Esophagus mucosa (tissue), 1 donor: ENCODE data around the gene TOPBP1. TPM values are rescaled to one million over a fixed set of nuclear protein-coding genes. Genes with fewer than 3 reads are reported as not detected.
"Not testable (repeated sequence)": the region's sequence is repeated elsewhere in the genome, so short reads cannot be mapped to it uniquely, and the experiment has no call there.

Experiments
- ATAC-seq: fragments of 200-7000 bp; cut with Tn5 transposase; one replicate; pipeline ENCODE4 v1.9.1; 2020
- total RNA-seq: library from RNA; stranded (reverse); gene quantifications from one replicate; pipeline ENCODE4 v1.2.4, GENCODE V29; 2023
- donor health status: DM: yes; HTN: yes; CAD: no.

TOPBP1 gene
- total RNA-seq, 1 donor from 2014 or later = 16.7 TPM

- peak; percentile 35 for ATAC-seq
These were observed 12.7 kb upstream of the TOPBP1 start for GRCh38 chr3:133674290-133674919.

GRCh38 chr3:133673746-133674145 lies 12.0 kb upstream of the TOPBP1 start:
- ATAC-seq = no peak

GRCh38 chr3:133672461-133672860 lies 10.7 kb upstream of the TOPBP1 start:
- no peak for ATAC-seq

GRCh38 chr3:133670525-133670995 lies 8.8 kb upstream of the TOPBP1 start:
- ATAC-seq = no peak

- ATAC-seq = no peak
These were observed 8.3 kb upstream of the TOPBP1 start for GRCh38 chr3:133669949-133670524.

- no peak for ATAC-seq
These were observed 5.4 kb upstream of the TOPBP1 start for GRCh38 chr3:133667118-133667517.

- ATAC-seq = not testable (repeated sequence)
These were observed 3.4 kb upstream of the TOPBP1 start for GRCh38 chr3:133665188-133665587.

- ATAC-seq = peak; percentile 57
These were observed 2.0 kb upstream of the TOPBP1 start for GRCh38 chr3:133663569-133664313.

GRCh38 chr3:133662278-133662651 lies 524 bp upstream of the TOPBP1 start:
- ATAC-seq = peak; percentile 81

- no peak for ATAC-seq
These were observed 1.9 kb downstream of the TOPBP1 start for GRCh38 chr3:133659806-133660205.

- ATAC-seq = no peak
These were observed 5.8 kb downstream of the TOPBP1 start for GRCh38 chr3:133655731-133656515.

GRCh38 chr3:133649486-133650068 lies 12.2 kb downstream of the TOPBP1 start:
- ATAC-seq = no peak

- peak; percentile 51 for ATAC-seq
These were observed 17.0 kb downstream of the TOPBP1 start for GRCh38 chr3:133644768-133645167.

- no peak for ATAC-seq
These were observed 18.1 kb downstream of the TOPBP1 start for GRCh38 chr3:133643611-133644010.

- ATAC-seq = no peak
These were observed 20.5 kb downstream of the TOPBP1 start for GRCh38 chr3:133641254-133641653.

- no peak for ATAC-seq
These were observed 28.3 kb downstream of the TOPBP1 start for GRCh38 chr3:133633439-133633838.

- ATAC-seq = no peak
These were observed 32.6 kb downstream of the TOPBP1 start for GRCh38 chr3:133629146-133629545.

- no peak for ATAC-seq
These were observed 34.0 kb downstream of the TOPBP1 start for GRCh38 chr3:133627789-133628188.

GRCh38 chr3:133620066-133620784 lies 41.5 kb downstream of the TOPBP1 start:
- peak; percentile 49 for ATAC-seq

- ATAC-seq = no peak
These were observed 50.2 kb downstream of the TOPBP1 start for GRCh38 chr3:133611534-133611933.

GRCh38 chr3:133610031-133610430 lies 51.7 kb downstream of the TOPBP1 start:
- no peak for ATAC-seq

GRCh38 chr3:133608388-133608787 lies 53.4 kb downstream of the TOPBP1 start:
- no peak for ATAC-seq
